CD4-positive, CD25-positive, alpha-beta regulatory T cell (primary cell): ENCODE measurements around the gene STK4. TPM values are rescaled to one million over a fixed set of nuclear protein-coding genes. Genes with fewer than 3 reads are reported as not detected.

Source experiments
- ATAC-seq, 2 donors: fragments of 150-1000 bp; cut with Tn5 transposase; one replicate each; pipeline ENCODE4 v1.10.0; 2021; ENCODE audit warnings: low read depth in 2 of 2, moderate number of reproducible peaks in 2 of 2, moderate library complexity in 1 of 2
- DNase-seq, 3 donors: peaks; one replicate each; pipeline versions ENCODE4 v3.0.0 to v3.0.0-alpha.2; 2012 to 2022; ENCODE audit warnings: mixed read lengths in 1 of 3
- H3K27ac ChIP-seq: one replicate; pipeline ENCODE4 v1.7.0; 2013; ENCODE audit warnings: mild to moderate bottlenecking, low read length; ENCODE audit not compliant: insufficient read depth, poor library complexity, severe bottlenecking
- H3K27me3 ChIP-seq: one replicate; pipeline ENCODE4 v1.7.0; 2013; ENCODE audit warnings: low read length; ENCODE audit not compliant: control insufficient read depth, insufficient read depth
- H3K36me3 ChIP-seq: one replicate; pipeline ENCODE4 v1.7.0; 2013; ENCODE audit warnings: mild to moderate bottlenecking, low read length, moderate library complexity; ENCODE audit not compliant: control insufficient read depth, insufficient read depth
- H3K4me1 ChIP-seq: 2 replicates; pipeline ENCODE4 v1.7.0; 2013; ENCODE audit warnings: mild to moderate bottlenecking, low read length; ENCODE audit not compliant: insufficient read depth, control insufficient read depth, poor library complexity, severe bottlenecking
- H3K4me3 ChIP-seq: one replicate; pipeline ENCODE4 v1.7.0; 2013; ENCODE audit warnings: low read depth, mild to moderate bottlenecking, low read length, moderate library complexity
- H3K9me3 ChIP-seq, 2 experiments: 1 replicate in 1 of 2; 2 replicates in 1 of 2; pipeline ENCODE4 v1.7.0; 2013; ENCODE audit warnings: low read length in 2 of 2, mild to moderate bottlenecking in 1 of 2, moderate library complexity in 1 of 2; ENCODE audit not compliant: control insufficient read depth in 2 of 2
- H3K27ac Mint-ChIP-seq, 3 donors: one replicate each; pipeline ENCODE4 v1.8.0; 2020 to 2022; ENCODE audit warnings: mild to moderate bottlenecking in 3 of 3, mixed read lengths in 3 of 3, moderate library complexity in 2 of 3
- H3K27me3 Mint-ChIP-seq: one replicate; pipeline ENCODE4 v1.8.0; 2022; ENCODE audit warnings: mild to moderate bottlenecking, mixed read lengths
- H3K36me3 Mint-ChIP-seq: one replicate; pipeline ENCODE4 v1.8.0; 2020; ENCODE audit warnings: mixed read lengths
- H3K4me1 Mint-ChIP-seq, 4 donors: one replicate each; pipeline ENCODE4 v1.8.0; 2020 to 2022; ENCODE audit warnings: mixed read lengths in 4 of 4, mild to moderate bottlenecking in 1 of 4
- H3K4me3 Mint-ChIP-seq, 4 donors: one replicate each; pipeline ENCODE4 v1.8.0; 2020 to 2022; ENCODE audit warnings: mild to moderate bottlenecking in 4 of 4, mixed read lengths in 4 of 4, moderate library complexity in 3 of 4
- H3K9me3 Mint-ChIP-seq, 7 donors: one replicate each; pipeline ENCODE4 v1.8.0; 2020 to 2022; ENCODE audit warnings: mixed read lengths in 7 of 7, mild to moderate bottlenecking in 3 of 7, moderate library complexity in 2 of 7
- polyA plus RNA-seq, 4 donors: library from polyadenylated mRNA; unstranded; fragments of 300-500 nt; fragmentation: Illumina TruSeq; gene quantifications; one replicate each; pipeline ENCODE4 v1.2.3, GENCODE V29; 2021
- total RNA-seq: library from RNA; stranded (reverse); gene quantifications from one replicate; pipeline ENCODE4 v1.2.3, GENCODE V29; 2022

Gene STK4
- total and polyA plus RNA-seq, 5 donors from 2014 or later, result 211 to 375 (median 227) TPM

- H3K4me1 Mint-ChIP-seq, result peaks cover 48 to 88% (median 70%) of the 10 kb centered on the region in 4 donors
- peaks cover 36% of the 10 kb centered on the region for H3K36me3 Mint-ChIP-seq
- H3K9me3 ChIP-seq, result no peaks in the 10 kb centered on the region
- DNase-seq (peak in 1 of 3 donors; percentile 24), ATAC-seq (peak in 1 of 2 donors; percentile 21)
- H3K27me3 ChIP-seq, result no peaks in the 10 kb centered on the region
- peak overlapping the region; percentile 84 to 97 (median 90) for H3K27ac Mint-ChIP-seq
- H3K36me3 ChIP-seq, result peaks cover 53% of the 10 kb centered on the region
- peaks cover 82% of the 10 kb centered on the region for H3K4me1 ChIP-seq
- H3K4me3 Mint-ChIP-seq, result peak overlapping the region; percentile 80 to 92 (median 84)
- H3K27ac ChIP-seq, result peak overlapping the region; percentile 75
- no peaks in the 10 kb centered on the region for H3K27me3 Mint-ChIP-seq
- no peaks in the 10 kb centered on the region for H3K9me3 Mint-ChIP-seq
- peak overlapping the region; percentile 92 for H3K4me3 ChIP-seq
Observed at GRCh38 chr20:44990957-44991356, 24.6 kb downstream of the STK4 start.

- Mint-ChIP-seq H3K27ac (peak overlapping the region; percentile 2 to 85 (median 84)), H3K4me1 (peaks cover 44 to 86% (median 72%) of the 10 kb centered on the region in 4 donors), H3K4me3 (peak overlapping the region in 3 of 4 donors; percentile 51 to 78 (median 58)), H3K27me3 (no peaks in the 10 kb centered on the region), H3K36me3 (peaks cover 46% of the 10 kb centered on the region), H3K9me3 (peaks cover 0 to 2% (median 0%) of the 10 kb centered on the region in 7 donors)
- Histone ChIP-seq H3K4me1 (peaks cover 62% of the 10 kb centered on the region), H3K9me3 (no peaks in the 10 kb centered on the region), H3K36me3 (peaks cover 55% of the 10 kb centered on the region), H3K27me3 (no peaks in the 10 kb centered on the region), H3K4me3 (peak overlapping the region; percentile 62), H3K27ac (peak overlapping the region; percentile 44)
- peak; percentile 48 to 52 for ATAC-seq
- peak in 1 of 3 donors; percentile 58 for DNase-seq
Observed at GRCh38 chr20:44993343-44993742, 27.0 kb downstream of the STK4 start.

GRCh38 chr20:44997171-44997570, 30.9 kb downstream of the STK4 start:
- no peaks in the 10 kb centered on the region for H3K9me3 ChIP-seq
- H3K9me3 Mint-ChIP-seq, result peaks cover 0 to 2% (median 0%) of the 10 kb centered on the region in 7 donors
- peaks cover 38% of the 10 kb centered on the region for H3K4me1 ChIP-seq
- no peaks in the 10 kb centered on the region for H3K27me3 ChIP-seq
- no peaks in the 10 kb centered on the region for H3K27me3 Mint-ChIP-seq
- H3K4me1 Mint-ChIP-seq, result peaks cover 42 to 81% (median 60%) of the 10 kb centered on the region in 4 donors
- peak overlapping the region; percentile 30 for H3K27ac ChIP-seq
- H3K4me3 Mint-ChIP-seq, result no peak overlapping the region
- H3K36me3 Mint-ChIP-seq, result peaks cover 64% of the 10 kb centered on the region
- peak overlapping the region; percentile 79 to 93 (median 91) for H3K27ac Mint-ChIP-seq
- H3K36me3 ChIP-seq, result peaks cover 81% of the 10 kb centered on the region
- H3K4me3 ChIP-seq, result no peak overlapping the region
- DNase-seq (no peak), ATAC-seq (no peak)

GRCh38 chr20:44997668-44998067, 31.4 kb downstream of the STK4 start:
- peaks cover 33% of the 10 kb centered on the region for H3K4me1 ChIP-seq
- H3K36me3 ChIP-seq, result peaks cover 81% of the 10 kb centered on the region
- no peaks in the 10 kb centered on the region for H3K27me3 ChIP-seq
- peak overlapping the region in 1 of 4 donors; percentile 31 for H3K4me3 Mint-ChIP-seq
- no peak overlapping the region for H3K27ac ChIP-seq
- DNase-seq (no peak), ATAC-seq (peak in 1 of 2 donors; percentile 25)
- H3K9me3 Mint-ChIP-seq, result peaks cover 0 to 2% (median 0%) of the 10 kb centered on the region in 7 donors
- no peaks in the 10 kb centered on the region for H3K9me3 ChIP-seq
- peak overlapping the region; percentile 58 to 91 (median 79) for H3K27ac Mint-ChIP-seq
- peaks cover 67% of the 10 kb centered on the region for H3K36me3 Mint-ChIP-seq
- H3K4me3 ChIP-seq, result no peak overlapping the region
- H3K27me3 Mint-ChIP-seq, result no peaks in the 10 kb centered on the region
- peaks cover 42 to 79% (median 59%) of the 10 kb centered on the region in 4 donors for H3K4me1 Mint-ChIP-seq

GRCh38 chr20:45008521-45009049, 42.3 kb downstream of the STK4 start:
- Histone ChIP-seq H3K4me1 (peaks cover 19% of the 10 kb centered on the region), H3K27me3 (no peaks in the 10 kb centered on the region), H3K27ac (no peak overlapping the region), H3K36me3 (peaks cover 81% of the 10 kb centered on the region), H3K9me3 (no peaks in the 10 kb centered on the region), H3K4me3 (no peak overlapping the region)
- Mint-ChIP-seq H3K36me3 (peaks cover 41% of the 10 kb centered on the region), H3K9me3 (no peaks in the 10 kb centered on the region), H3K27ac (peak overlapping the region in 1 of 3 donors; percentile 20), H3K27me3 (no peaks in the 10 kb centered on the region), H3K4me3 (peak overlapping the region in 3 of 4 donors; percentile 2 to 36 (median 2)), H3K4me1 (peaks cover 36 to 78% (median 48%) of the 10 kb centered on the region in 4 donors)
- DNase-seq (no peak), ATAC-seq (no peak)

GRCh38 chr20:45010399-45010828, 44.1 kb downstream of the STK4 start:
- no peak for DNase-seq
- no peaks in the 10 kb centered on the region for H3K9me3 ChIP-seq
- H3K27ac ChIP-seq, result no peak overlapping the region
- Mint-ChIP-seq H3K27me3 (no peaks in the 10 kb centered on the region), H3K36me3 (peaks cover 40% of the 10 kb centered on the region), H3K4me3 (peak overlapping the region in 1 of 4 donors; percentile 17), H3K27ac (peak overlapping the region in 2 of 3 donors; percentile 5 to 94), H3K4me1 (peaks cover 36 to 78% (median 51%) of the 10 kb centered on the region in 4 donors), H3K9me3 (no peaks in the 10 kb centered on the region)
- peak overlapping the region; percentile 5 for H3K4me3 ChIP-seq
- no peaks in the 10 kb centered on the region for H3K27me3 ChIP-seq
- no peak for ATAC-seq
- H3K36me3 ChIP-seq, result peaks cover 88% of the 10 kb centered on the region
- peaks cover 22% of the 10 kb centered on the region for H3K4me1 ChIP-seq

GRCh38 chr20:45011108-45011526, 44.8 kb downstream of the STK4 start:
- Mint-ChIP-seq H3K4me1 (peaks cover 30 to 81% (median 56%) of the 10 kb centered on the region in 4 donors), H3K9me3 (no peaks in the 10 kb centered on the region), H3K4me3 (peak overlapping the region in 1 of 4 donors; percentile 17), H3K27me3 (no peaks in the 10 kb centered on the region), H3K36me3 (peaks cover 41% of the 10 kb centered on the region), H3K27ac (peak overlapping the region in 2 of 3 donors; percentile 5 to 94)
- H3K27ac ChIP-seq, result peak overlapping the region; percentile 55
- H3K4me1 ChIP-seq, result peaks cover 20% of the 10 kb centered on the region
- H3K36me3 ChIP-seq, result peaks cover 90% of the 10 kb centered on the region
- no peaks in the 10 kb centered on the region for H3K27me3 ChIP-seq
- H3K4me3 ChIP-seq, result peak overlapping the region; percentile 5
- peak; percentile 66 to 79 for ATAC-seq
- H3K9me3 ChIP-seq, result no peaks in the 10 kb centered on the region
- peak; percentile 6 to 49 (median 38) for DNase-seq
